Smooth muscle cell (in vitro differentiated cells): ENCODE data around the gene LRSAM1. TPM values are rescaled to one million over a fixed set of nuclear protein-coding genes. Genes with fewer than 3 reads are reported as not detected.
A peak's percentile ranks its signal among the peaks of the same experiment; 100 is the strongest.

ENCODE experiments used
- DNase-seq: peaks from one replicate; lab custom pipeline; 2025; ENCODE audit not compliant: unreplicated experiment; lab: John Stamatoyannopoulos, UW
- H2AFZ ChIP-seq: fragments of 200-600 bp; sonication (generic); 2 replicates; pipeline ENCODE4 v1.6.0; 2016; ENCODE audit warnings: antibody characterized with exemption, low read depth, mild to moderate bottlenecking
- H3F3A ChIP-seq: fragments of 200-600 bp; sonication (generic); 2 replicates; pipeline ENCODE4 v1.6.0; 2017; ENCODE audit warnings: antibody characterized with exemption, low read depth
- H3K27ac ChIP-seq: fragments of 200-600 bp; sonication (generic); 2 replicates; pipeline ENCODE4 v1.5.1; 2016; ENCODE audit warnings: low read depth, mild to moderate bottlenecking
- H3K27me3 ChIP-seq: fragments of 200-600 bp; sonication (generic); 2 replicates; pipeline ENCODE4 v1.6.1; 2016; ENCODE audit warnings: low read depth, mild to moderate bottlenecking
- H3K36me3 ChIP-seq: fragments of 200-600 bp; sonication (generic); 2 replicates; pipeline ENCODE4 v1.5.1; 2016; ENCODE audit warnings: low read depth
- H3K4me1 ChIP-seq: fragments of 200-600 bp; sonication (generic); 2 replicates; pipeline ENCODE4 v1.5.1; 2016; ENCODE audit warnings: low read depth
- H3K4me2 ChIP-seq: fragments of 200-600 bp; sonication (generic); 2 replicates; pipeline ENCODE4 v1.6.0; 2016; ENCODE audit warnings: mild to moderate bottlenecking
- H3K4me3 ChIP-seq: fragments of 200-600 bp; sonication (generic); 2 replicates; pipeline ENCODE4 v1.5.1; 2016; ENCODE audit warnings: mild to moderate bottlenecking
- H3K79me2 ChIP-seq: fragments of 200-600 bp; sonication (generic); 2 replicates; pipeline ENCODE4 v1.6.0; 2016; ENCODE audit warnings: low read depth, mild to moderate bottlenecking
- H3K9ac ChIP-seq: fragments of 200-600 bp; sonication (generic); 2 replicates; pipeline ENCODE4 v1.6.0; 2016; ENCODE audit warnings: low read depth
- H3K9me3 ChIP-seq: fragments of 200-600 bp; sonication (generic); replicated peaks from 2 replicates; pipeline ENCODE4 v1.5.1; 2016; ENCODE audit warnings: low read depth
- H4K20me1 ChIP-seq: fragments of 200-600 bp; sonication (generic); 2 replicates; pipeline ENCODE4 v1.6.0; 2016; ENCODE audit warnings: low read depth
- WGBS: methylation state at CpG from one replicate; pipeline ENCODE4 v1.1.7; 2016; ENCODE audit warnings: low lambda C conversion rate; 5-methylcytosine and 5-hydroxymethylcytosine counted together
- polyA plus RNA-seq: library from polyadenylated mRNA; unstranded; fragments of >200 nt; fragmentation: Nextera tagmentation; extraction: Ambion mirVana; gene quantifications from 2 replicates; pipeline ENCODE4 v1.2.1, GENCODE V29; 2016
- total RNA-seq: library from RNA; depleted of rRNA; stranded (reverse); fragments of >200 nt; gene quantifications from 2 replicates; pipeline ENCODE4 v1.2.3, GENCODE V29; 2014
- TF ChIP-seq, protein P1 (sequence below): fragments of 200-600 bp; sonication (generic); IDR thresholded peaks from 2 replicates; pipeline ENCODE4 v1.5.1; 2017; ENCODE audit warnings: borderline replicate concordance, mild to moderate bottlenecking, antibody characterized with exemption; ENCODE audit not compliant: insufficient read depth, poor library complexity, severe bottlenecking

The LRSAM1 gene
- total and polyA plus RNA-seq, 2 experiments from 2014 or later, result 10.5 to 27.0 TPM

DNA sequence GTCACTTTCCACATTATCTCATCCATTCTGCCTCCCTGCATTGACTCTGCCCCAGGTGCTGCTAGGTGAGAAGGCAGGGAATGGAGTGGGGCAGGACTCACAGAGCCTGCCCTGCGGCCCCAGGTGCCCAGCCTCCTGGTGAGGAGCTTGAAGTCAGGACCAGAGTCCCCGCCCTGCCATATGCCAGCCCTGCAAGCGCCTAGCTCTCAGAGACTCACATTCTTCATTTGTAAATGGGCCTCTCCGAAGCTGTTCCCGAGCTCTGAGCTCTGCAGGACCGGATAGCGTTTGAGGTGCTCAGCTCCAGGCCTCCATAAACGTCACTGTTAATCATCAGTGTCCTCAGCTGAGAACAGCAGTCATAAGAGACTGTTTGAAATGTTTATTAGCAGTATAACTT lies 85.7 kb downstream of the LRSAM1 start:
- Histone ChIP-seq H3K4me1 (peaks cover 13% of the 10 kb centered on the region), H4K20me1 (peaks cover 99% of the 10 kb centered on the region), H3K27me3 (no peaks in the 10 kb centered on the region), H3K4me3 (no peak overlapping the region), H3K4me2 (no peak overlapping the region), H2AFZ (no peak overlapping the region), H3K36me3 (no peaks in the 10 kb centered on the region), H3K9ac (no peak overlapping the region), H3K9me3 (no peaks in the 10 kb centered on the region), H3K79me2 (peaks cover 100% of the 10 kb centered on the region), H3F3A (no peaks in the 10 kb centered on the region), H3K27ac (peak overlapping the region; percentile 67)
- DNase-seq, result no peak
- TF ChIP-seq, protein P1, sequence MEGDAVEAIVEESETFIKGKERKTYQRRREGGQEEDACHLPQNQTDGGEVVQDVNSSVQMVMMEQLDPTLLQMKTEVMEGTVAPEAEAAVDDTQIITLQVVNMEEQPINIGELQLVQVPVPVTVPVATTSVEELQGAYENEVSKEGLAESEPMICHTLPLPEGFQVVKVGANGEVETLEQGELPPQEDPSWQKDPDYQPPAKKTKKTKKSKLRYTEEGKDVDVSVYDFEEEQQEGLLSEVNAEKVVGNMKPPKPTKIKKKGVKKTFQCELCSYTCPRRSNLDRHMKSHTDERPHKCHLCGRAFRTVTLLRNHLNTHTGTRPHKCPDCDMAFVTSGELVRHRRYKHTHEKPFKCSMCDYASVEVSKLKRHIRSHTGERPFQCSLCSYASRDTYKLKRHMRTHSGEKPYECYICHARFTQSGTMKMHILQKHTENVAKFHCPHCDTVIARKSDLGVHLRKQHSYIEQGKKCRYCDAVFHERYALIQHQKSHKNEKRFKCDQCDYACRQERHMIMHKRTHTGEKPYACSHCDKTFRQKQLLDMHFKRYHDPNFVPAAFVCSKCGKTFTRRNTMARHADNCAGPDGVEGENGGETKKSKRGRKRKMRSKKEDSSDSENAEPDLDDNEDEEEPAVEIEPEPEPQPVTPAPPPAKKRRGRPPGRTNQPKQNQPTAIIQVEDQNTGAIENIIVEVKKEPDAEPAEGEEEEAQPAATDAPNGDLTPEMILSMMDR, result no peak
- WGBS, result 43% methylated on average over 8 of the region's 8 CpGs

DNA sequence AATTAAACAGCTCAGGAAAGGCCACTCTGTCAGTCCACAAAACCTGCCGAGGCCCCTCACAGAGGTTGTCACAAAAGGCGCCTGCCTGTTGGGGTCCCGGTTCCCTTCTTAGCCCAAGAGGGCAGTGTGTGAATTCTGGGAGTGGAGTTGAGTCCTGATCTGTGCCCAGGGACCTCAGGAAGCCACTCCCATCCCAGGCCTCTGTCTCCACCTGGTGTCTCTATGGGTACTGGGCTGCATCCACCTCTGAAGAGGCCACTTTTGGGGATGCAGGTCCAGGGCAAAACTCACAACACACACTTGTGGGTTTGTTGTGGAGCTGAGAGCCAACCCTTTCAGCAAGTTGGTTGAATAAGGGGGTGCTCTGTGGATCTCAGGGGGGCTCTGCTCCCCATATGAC lies 86.5 kb downstream of the LRSAM1 start:
- Histone ChIP-seq H2AFZ (no peak overlapping the region), H3K4me2 (no peak overlapping the region), H3K9ac (no peak overlapping the region), H3K4me1 (peaks cover 17% of the 10 kb centered on the region), H3K36me3 (no peaks in the 10 kb centered on the region), H3K9me3 (no peaks in the 10 kb centered on the region), H4K20me1 (peaks cover 99% of the 10 kb centered on the region), H3K79me2 (peaks cover 100% of the 10 kb centered on the region), H3K4me3 (no peak overlapping the region), H3K27me3 (no peaks in the 10 kb centered on the region), H3F3A (no peaks in the 10 kb centered on the region), H3K27ac (peak overlapping the region; percentile 67)
- 91% methylated on average over 3 of the region's 3 CpGs for whole genome bisulfite sequencing
- TF ChIP-seq, protein P1, result no peak
- no peak for DNase-seq

DNA sequence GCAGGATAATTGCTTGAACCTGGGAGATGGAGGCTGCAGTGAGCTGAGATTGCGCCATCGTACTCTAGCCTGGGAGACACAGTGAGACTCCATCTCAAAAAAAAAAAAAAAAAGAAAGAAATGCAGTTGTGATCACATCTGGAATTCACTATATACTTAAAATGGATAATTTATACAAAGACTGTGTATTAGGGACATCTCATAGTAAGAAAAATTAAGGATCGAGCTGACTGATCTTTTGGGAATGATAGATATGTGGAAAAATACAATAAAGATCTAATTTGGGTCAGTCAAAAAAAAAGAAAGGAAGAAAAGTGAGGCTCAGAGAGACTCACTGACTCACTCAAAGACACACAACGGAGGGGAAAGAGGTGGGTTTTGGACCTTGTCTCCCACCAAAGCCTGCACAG lies 87.5 kb downstream of the LRSAM1 start:
- H3K27me3 ChIP-seq, result no peaks in the 10 kb centered on the region
- no peaks in the 10 kb centered on the region for H3K9me3 ChIP-seq
- peaks cover 100% of the 10 kb centered on the region for H3K79me2 ChIP-seq
- no peak overlapping the region for H3K4me3 ChIP-seq
- no peaks in the 10 kb centered on the region for H3K36me3 ChIP-seq
- no peaks in the 10 kb centered on the region for H3F3A ChIP-seq
- H4K20me1 ChIP-seq, result peaks cover 100% of the 10 kb centered on the region
- DNase-seq, result no peak
- H3K4me2 ChIP-seq, result no peak overlapping the region
- H3K4me1 ChIP-seq, result peaks cover 17% of the 10 kb centered on the region
- H3K9ac ChIP-seq, result no peak overlapping the region
- TF ChIP-seq, protein P1, result no peak
- WGBS, result 66% methylated on average over 4 of the region's 4 CpGs
- H3K27ac ChIP-seq, result peak overlapping the region; percentile 67
- H2AFZ ChIP-seq, result no peak overlapping the region

DNA sequence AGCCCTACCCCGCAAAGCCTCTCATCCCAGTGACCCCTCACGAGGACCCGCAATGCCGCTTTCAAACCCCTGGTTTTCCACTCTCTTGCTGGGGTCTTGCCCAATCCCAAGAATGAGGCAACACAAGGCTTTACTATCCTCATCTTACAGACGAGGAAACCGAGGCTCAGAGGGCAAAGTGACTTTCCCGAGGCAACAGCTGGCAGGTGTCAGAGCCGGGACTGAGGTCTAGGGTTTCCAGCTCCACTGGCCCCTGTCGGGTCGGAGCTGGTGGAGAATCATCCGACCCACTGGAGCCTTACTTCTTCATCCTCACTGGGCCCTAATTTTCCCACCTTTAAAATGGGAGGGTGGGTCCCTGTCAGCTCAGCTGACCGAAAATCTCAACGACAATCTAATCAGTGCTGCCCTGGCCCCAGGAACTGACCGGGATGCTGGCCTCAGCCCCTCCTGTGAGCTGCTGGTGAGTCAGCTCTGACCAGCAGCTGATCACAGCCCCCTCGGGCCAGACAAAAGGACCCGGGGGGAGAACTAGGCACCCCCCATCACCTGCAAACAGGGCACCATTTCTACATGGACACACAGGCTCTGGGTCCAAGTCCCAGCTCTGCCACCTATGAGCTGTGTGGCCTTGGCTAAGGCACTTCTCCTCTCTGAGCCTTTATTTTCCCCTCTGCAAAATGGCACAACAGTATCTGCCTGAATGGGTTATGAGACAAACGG lies 88.1 kb downstream of the LRSAM1 start:
- TF ChIP-seq, protein P1, result no peak
- Histone ChIP-seq H3K4me1 (peaks cover 17% of the 10 kb centered on the region), H3F3A (no peaks in the 10 kb centered on the region), H3K9me3 (no peaks in the 10 kb centered on the region), H4K20me1 (peaks cover 100% of the 10 kb centered on the region), H3K79me2 (peaks cover 100% of the 10 kb centered on the region), H3K9ac (no peak overlapping the region), H3K4me3 (no peak overlapping the region), H3K36me3 (no peaks in the 10 kb centered on the region), H3K27me3 (no peaks in the 10 kb centered on the region), H2AFZ (no peak overlapping the region), H3K27ac (peak overlapping the region; percentile 67), H3K4me2 (peak overlapping the region; percentile 13)
- DNase-seq, result no peak
- 74% methylated on average over 17 of the region's 17 CpGs for WGBS
